Measurements from ENCODE around the gene KLF1.
A peak's percentile ranks its signal among the peaks of the same experiment; 100 is the strongest.

The KLF1 gene

GRCh38 chr19:12872941-12873890 is 13.8 kb downstream of the KLF1 start:
- no peak for TF ChIP-seq MYC (IDR thresholded peaks at IDR 0.05; ENCODE audit: low read depth, low read length)
- no peak for TF ChIP-seq POLR2A (IDR thresholded peaks at IDR 0.05; ENCODE audit: extremely low read depth, insufficient read length)
- TF ChIP-seq CTCF (IDR thresholded peaks at IDR 0.05; ENCODE audit: low read depth, low read length), result no peak
- no peak for TF ChIP-seq MAX (IDR thresholded peaks at IDR 0.05; ENCODE audit: low read depth, low read length)
- no peak overlapping the region for H3K4me3 ChIP-seq (ENCODE audit: low read depth, low read length)
- peak; percentile 49 for DNase-seq (ENCODE audit: low read depth)

- DNase-seq (ENCODE audit: low read depth), result no peak
- TF ChIP-seq POLR2A (IDR thresholded peaks at IDR 0.05; ENCODE audit: extremely low read depth, insufficient read length), result no peak
- TF ChIP-seq MAX (IDR thresholded peaks at IDR 0.05; ENCODE audit: low read depth, low read length), result no peak
- no peak overlapping the region for H3K4me3 ChIP-seq (ENCODE audit: low read depth, low read length)
Measured at GRCh38 chr19:12872255-12872654, 14.7 kb downstream of the KLF1 start.

- no peak overlapping the region for H3K4me3 ChIP-seq (ENCODE audit: low read depth, low read length)
- TF ChIP-seq MAX (IDR thresholded peaks at IDR 0.05; ENCODE audit: low read depth, low read length) (no peak), POLR2A (IDR thresholded peaks at IDR 0.05; ENCODE audit: extremely low read depth, insufficient read length) (no peak), CTCF (IDR thresholded peaks at IDR 0.05; ENCODE audit: low read depth, low read length) (no peak), MYC (IDR thresholded peaks at IDR 0.05; ENCODE audit: low read depth, low read length) (no peak)
- no peak for DNase-seq (ENCODE audit: low read depth)
Measured at GRCh38 chr19:12871681-12872080, 15.3 kb downstream of the KLF1 start.

GRCh38 chr19:12868540-12869112 is 18.4 kb downstream of the KLF1 start:
- no peak overlapping the region for H3K4me3 ChIP-seq (ENCODE audit: low read depth, low read length)
- TF ChIP-seq MAX (IDR thresholded peaks at IDR 0.05; ENCODE audit: low read depth, low read length) (no peak), POLR2A (IDR thresholded peaks at IDR 0.05; ENCODE audit: extremely low read depth, insufficient read length) (no peak), CTCF (IDR thresholded peaks at IDR 0.05; ENCODE audit: low read depth, low read length) (no peak), MYC (IDR thresholded peaks at IDR 0.05; ENCODE audit: low read depth, low read length) (no peak)
- no peak for DNase-seq (ENCODE audit: low read depth)

GRCh38 chr19:12867120-12868099 is 19.6 kb downstream of the KLF1 start:
- TF ChIP-seq MYC (IDR thresholded peaks at IDR 0.05; ENCODE audit: low read depth, low read length) (no peak), MAX (IDR thresholded peaks at IDR 0.05; ENCODE audit: low read depth, low read length) (no peak), CTCF (IDR thresholded peaks at IDR 0.05; ENCODE audit: low read depth, low read length) (no peak), POLR2A (IDR thresholded peaks at IDR 0.05; ENCODE audit: extremely low read depth, insufficient read length) (no peak)
- no peak overlapping the region for H3K4me3 ChIP-seq (ENCODE audit: low read depth, low read length)

More at GRCh38 chr19:12867120-12868099, 19.6 kb downstream of the KLF1 start:
- no peak for DNase-seq (ENCODE audit: low read depth)
